A204.1 (cell line): ENCODE data around the gene ZFHX2.
"Not testable (repeated sequence)": the region's sequence is repeated elsewhere in the genome, so short reads cannot be mapped to it uniquely, and the experiment has no call there.

Source experiments
- FAIRE-seq: peaks from 2 replicates; lab custom pipeline; 2012; peaks lifted over from hg19 to GRCh38; lab: Jason Lieb, UNC

Gene ZFHX2

GRCh38 chr14:23539248-23540140 is 12.1 kb downstream of the ZFHX2 start:
- FAIRE-seq, result no peak

- FAIRE-seq, result no peak
Measured at GRCh38 chr14:23538785-23539184, 12.8 kb downstream of the ZFHX2 start.

GRCh38 chr14:23538050-23538718 is 13.4 kb downstream of the ZFHX2 start:
- no peak for FAIRE-seq

DNA sequence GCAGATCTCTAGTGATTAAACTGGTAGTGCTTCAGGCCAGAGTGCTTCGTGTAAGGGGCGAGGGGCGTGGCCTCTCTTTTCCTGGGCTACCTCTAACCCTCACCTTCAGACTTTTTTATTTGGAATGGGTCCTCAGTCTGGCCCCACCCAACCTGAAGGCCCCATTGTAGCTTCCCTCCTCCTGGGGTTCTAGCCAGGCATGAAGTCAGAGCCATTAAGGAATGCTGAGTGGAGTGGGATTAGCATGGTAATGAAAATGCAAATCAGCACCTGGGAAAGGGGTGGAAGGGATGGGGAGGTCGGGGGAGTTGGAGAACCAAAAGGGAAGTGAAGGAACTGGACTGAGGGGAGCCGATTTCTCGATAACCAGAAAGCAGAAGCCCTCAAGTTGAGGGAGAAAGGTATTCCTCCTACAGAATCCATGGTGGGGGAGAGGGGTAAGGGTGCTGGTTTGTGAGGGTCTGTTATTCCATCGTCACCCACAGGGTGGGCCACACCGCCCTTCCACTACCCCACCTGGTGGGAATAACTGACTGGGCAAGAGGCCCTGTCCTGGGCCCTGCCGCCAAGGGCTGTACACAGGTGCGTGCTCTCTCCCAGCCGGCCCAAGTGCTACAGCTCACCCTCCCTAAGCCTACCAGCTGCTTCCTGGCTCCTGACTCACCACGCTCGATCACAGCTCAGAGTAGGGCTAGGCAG is 14.1 kb downstream of the ZFHX2 start:
- no peak for FAIRE-seq

- FAIRE-seq, result not testable (repeated sequence)
Measured at GRCh38 chr14:23536906-23537305, 14.7 kb downstream of the ZFHX2 start.

- FAIRE-seq, result no peak
Measured at GRCh38 chr14:23536494-23536893, 15.1 kb downstream of the ZFHX2 start.

DNA sequence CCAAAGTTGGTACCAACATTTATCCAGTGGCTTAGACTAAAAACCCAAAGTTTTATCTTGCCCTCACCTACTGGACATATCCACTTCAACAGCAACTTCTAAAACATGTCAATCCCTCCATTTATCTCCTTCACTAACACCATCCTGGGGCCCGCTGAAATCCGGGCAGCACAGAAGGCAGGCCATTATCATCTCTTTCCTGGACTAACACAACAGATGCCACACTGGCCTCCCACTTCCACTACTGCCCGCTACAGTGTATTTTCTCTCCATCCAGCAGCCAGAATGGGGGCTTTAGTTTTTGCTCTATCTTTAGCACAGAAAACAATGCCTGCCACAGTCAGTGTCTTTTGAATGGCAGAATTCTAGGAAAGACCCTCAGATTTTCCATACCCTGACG is 15.6 kb downstream of the ZFHX2 start:
- FAIRE-seq, result no peak

DNA sequence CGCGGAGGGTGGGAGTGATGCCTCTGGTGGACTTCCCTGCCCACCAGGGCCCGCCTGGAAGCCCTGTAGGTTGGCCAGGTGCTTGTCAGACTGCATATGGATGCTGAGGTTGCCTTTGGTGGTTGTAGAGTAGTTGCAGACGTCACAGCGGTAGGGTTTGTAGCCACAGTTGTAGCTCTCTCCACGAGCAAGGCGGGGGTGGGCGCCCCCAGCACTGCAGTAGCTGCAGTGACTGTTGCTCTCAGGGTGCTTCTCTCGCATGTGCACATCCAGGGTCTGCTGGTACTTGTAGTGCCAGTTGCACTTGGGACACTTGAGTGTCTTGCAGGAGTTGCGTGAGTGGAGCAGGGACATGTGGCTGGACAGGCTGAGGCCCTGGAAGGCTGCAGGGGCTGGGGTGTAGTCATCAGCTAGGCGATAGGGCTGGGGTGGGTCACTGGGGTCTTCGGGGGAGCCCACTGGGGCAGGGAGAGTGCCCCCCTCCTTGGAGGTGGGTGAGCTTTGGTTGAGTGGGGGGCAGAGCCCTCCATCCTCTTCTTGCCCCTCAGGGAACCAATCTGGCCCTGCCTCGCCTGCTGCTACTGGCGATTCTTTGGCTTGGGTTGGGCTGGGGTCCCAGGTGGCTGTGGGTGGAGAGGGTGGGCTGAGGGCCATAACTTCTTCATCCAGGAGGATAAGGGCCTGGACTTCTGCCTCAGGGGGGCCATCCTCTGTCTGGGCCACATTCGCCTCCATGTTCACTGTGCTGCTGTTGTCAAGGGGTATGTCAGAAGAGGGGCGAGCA is 17.7 kb downstream of the ZFHX2 start:
- FAIRE-seq, result no peak

- no peak for FAIRE-seq
Measured at GRCh38 chr14:23532658-23533057, 18.9 kb downstream of the ZFHX2 start.

DNA sequence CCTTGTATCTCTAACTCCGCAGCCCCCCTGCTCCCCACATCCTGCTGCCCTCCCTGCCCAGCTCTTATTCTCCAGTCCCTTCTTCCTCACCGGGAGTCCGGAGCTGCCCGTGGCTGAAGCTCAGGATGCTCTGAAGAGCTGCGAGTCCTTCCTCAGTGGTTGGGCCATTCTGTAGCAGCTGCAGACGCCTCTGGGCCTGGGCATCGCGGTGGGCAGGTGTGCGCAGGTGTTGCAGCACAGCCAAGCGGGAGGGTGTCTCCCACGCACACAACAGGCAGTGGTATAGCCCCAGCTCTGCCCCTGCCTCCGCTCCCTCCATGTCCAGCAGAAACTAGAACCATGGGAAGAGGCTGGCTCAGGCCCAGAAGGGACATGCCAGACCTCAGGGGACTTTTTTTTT is 20.2 kb downstream of the ZFHX2 start:
- FAIRE-seq, result no peak

GRCh38 chr14:23530375-23531055 is 21.1 kb downstream of the ZFHX2 start:
- FAIRE-seq, result no peak

DNA sequence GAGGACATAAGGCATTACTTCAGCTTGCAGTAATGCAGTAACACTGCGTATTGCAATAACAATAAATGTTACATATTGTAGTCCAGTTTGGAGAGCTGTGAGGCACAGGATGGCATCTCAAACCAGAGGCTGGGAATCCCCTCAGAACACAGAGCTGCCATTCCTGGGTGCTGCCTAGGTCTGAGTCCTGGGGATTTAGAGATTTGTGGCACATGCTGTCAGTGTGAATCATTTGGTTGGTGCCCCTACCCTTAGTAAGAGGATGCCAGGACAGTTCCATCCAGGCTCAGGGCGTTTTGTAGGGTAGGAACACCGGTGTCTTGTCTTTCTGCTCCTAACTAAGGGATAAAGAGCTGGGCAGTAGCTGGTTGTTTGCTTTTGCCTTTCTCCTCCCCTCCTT is 22.5 kb downstream of the ZFHX2 start:
- FAIRE-seq, result no peak

DNA sequence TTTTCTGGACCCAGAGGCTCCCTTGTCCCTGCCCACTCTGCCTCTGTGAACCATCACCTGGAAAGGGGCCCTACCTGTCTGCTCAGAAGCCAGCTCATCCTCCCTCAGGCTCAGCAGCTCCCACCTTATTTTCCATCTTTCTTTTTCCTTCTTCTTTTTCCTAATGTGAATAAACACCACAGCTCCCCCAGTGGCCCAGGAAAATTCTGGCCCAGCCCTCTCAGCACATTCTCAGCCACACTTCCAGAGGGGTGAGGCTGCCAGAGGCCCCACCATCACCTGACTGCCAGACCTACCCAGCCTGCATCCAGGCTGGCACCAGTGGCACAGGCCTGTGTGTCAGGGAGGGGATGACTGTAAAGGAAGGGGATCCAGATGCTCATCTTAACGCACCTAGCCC is 23.0 kb downstream of the ZFHX2 start:
- no peak for FAIRE-seq

DNA sequence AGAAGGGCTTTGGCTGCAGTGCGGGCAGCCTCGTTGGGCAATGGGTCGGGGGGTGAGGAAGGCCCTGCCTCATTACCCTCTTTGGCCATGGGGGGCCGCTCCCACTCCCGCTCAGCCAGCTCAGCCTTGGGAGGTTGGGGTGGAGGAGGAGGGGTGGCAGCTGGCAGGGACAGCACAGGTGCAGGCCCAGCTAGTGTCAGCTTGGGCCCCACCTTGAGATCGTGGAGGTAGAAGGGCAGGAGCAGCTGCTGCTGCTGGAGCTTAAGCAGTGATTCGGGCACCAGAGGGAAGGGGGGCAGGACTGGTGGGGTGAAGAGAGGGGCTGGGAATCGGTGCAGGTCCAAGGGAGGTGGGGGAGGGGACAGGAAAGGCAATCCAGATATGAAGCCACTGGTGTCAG is 26.0 kb downstream of the ZFHX2 start:
- FAIRE-seq, result no peak

DNA sequence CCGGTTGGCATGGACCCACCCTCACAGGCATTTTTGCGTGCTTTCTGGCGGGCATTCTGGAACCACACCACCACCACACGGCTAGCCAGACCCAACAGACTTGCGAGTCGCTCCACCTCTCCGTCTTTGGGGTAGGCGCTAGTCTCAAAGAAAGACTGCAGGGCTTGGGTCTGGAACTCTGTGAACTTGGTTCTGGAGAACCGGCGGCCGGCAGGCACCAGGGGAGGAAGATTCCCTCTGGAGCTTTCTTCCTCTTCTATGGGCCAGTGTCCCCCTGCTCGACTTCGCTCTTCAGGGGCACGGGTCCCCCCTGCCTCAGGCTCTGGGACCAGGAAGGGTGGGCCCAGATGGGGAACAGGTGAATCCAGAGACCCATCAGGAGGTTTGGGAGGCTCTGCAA is 26.6 kb downstream of the ZFHX2 start:
- no peak for FAIRE-seq

DNA sequence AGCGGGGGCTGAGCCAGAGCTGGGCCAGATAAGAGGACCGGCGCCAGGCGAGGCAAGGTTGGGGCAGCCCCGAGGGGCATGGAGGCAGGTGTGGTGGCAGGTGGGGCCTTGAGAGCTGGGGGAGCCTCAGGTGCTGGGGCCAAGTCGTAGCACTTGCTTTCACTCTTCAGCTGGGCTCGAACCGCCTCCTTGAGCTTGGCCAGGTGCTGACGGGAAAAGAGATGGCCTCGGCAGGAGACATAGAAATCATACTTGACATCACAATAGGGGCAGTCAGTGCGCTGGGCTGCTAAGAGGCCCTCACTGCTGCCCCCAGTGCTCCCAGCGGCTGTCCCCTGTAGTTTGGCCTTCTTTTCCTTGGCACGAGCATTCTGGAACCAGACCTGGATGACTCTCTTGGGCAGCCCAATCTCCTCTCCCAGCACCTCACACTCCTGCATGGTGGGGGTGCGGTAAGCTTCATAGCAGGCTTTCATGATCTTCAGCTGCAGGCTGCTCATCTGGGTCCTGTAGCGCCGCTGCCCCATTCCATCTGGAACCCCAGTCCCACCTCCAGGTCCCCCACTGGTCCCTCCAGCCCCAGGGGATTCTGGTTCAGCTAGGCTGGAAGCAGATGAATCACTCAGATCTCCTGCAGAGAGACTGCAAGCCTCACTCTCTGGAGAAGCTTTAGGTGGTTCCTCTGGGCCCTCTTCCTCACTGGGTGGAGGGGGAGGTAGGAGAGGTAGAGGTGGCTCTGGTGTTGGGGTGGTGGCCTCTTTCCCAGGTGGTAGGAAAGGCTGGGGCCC is 28.1 kb downstream of the ZFHX2 start:
- no peak for FAIRE-seq

- no peak for FAIRE-seq
Measured at GRCh38 chr14:23522643-23523198, 28.8 kb downstream of the ZFHX2 start.

DNA sequence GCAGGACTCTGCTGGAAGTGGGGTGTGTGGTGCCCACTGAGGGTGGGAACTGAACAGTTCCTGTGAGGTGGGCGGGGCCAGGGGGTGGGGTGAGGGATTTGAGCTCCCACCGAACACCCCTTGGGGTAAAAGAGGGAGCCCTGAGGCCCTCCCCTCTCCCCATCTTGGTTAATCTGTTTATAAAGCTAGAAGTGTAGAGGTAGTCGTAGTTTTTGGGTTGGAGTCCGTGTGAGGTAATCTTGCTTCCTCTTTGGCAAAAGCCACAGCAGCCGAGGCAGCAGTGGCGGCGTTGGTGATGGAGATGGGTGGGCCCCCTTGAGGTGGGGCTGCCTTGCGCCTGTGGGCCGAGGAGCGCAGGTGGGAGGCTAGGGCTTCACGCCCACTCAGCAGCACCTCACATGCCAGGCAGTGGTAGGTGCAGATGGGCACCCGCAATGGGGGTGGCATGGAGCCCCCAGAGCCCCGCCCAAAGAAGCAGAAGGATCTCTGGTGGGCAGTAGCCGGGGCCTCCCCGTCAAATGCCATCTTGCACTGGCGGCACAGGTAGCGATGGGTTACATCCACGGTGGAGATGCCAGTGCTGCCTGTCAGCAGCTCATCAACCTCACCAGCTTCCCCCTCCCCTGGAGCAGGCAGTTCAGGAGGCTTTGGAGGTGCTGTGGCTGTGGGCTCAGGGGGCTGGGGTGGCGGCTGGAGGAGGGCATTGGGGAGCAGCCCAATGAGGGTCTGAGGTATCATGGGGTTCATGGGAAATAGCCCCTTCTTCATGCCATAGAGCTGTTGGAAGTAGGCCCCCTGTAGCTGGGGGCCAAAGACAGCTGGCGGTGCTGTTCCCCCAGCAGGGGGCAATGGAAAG is 29.6 kb downstream of the ZFHX2 start:
- no peak for FAIRE-seq

GRCh38 chr14:23520899-23521533 is 30.5 kb downstream of the ZFHX2 start:
- no peak for FAIRE-seq
